ENCODE data around the gene RETREG1.

GRCh38 chr5:16665601-16666000 lies 48.8 kb upstream of the RETREG1 start:
- no peak for TF ChIP-seq CTCF (conservative IDR thresholded peaks at IDR 0.05)
- no peak for TF ChIP-seq ZFX (IDR thresholded peaks at IDR 0.05)

Measured in C4-2B (cell line).